ENCODE data around the gene MYH11.

Gene MYH11

DNA sequence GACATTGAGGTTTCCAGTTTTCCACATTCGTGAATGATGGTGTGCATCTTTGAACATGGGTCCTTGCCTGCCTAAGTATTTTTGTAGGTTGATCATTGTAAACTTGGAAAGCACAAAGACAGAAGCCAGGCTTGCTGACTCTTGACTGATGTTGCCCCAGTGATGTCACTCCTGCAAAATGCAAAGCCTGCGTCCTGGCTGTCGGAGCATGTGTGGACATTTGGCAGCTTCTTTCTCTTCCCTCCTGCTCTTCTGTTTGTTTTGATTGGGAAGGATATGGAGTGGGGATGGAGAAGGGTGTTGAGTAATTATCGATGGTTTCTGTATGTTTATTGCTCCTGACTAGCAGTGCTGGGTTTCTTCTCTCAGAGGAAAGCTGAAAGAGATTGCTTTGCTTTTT, 203.6 kb downstream of the MYH11 start:
- H3K4me2 ChIP-seq (ENCODE audit: low read depth, low read length, poor library complexity, severe bottlenecking): peak overlapping the region; percentile 64
- H3K4me3 ChIP-seq (ENCODE audit: low read length, poor library complexity, severe bottlenecking): peak overlapping the region; percentile 46
- H3K4me1 ChIP-seq (ENCODE audit: insufficient read depth, low read length, poor library complexity, severe bottlenecking): peaks cover 13% of the 10 kb centered on the region
- no peak overlapping the region for H3K9ac ChIP-seq (ENCODE audit: low read depth, low read length, poor library complexity, severe bottlenecking)
- H3K27me3 ChIP-seq (ENCODE audit: insufficient read depth, low read length, poor library complexity, severe bottlenecking): no peaks in the 10 kb centered on the region
- TF ChIP-seq EZH2phosphoT487 (IDR thresholded peaks at IDR 0.05; ENCODE audit: borderline replicate concordance): no peak
- TF ChIP-seq, protein P1, sequence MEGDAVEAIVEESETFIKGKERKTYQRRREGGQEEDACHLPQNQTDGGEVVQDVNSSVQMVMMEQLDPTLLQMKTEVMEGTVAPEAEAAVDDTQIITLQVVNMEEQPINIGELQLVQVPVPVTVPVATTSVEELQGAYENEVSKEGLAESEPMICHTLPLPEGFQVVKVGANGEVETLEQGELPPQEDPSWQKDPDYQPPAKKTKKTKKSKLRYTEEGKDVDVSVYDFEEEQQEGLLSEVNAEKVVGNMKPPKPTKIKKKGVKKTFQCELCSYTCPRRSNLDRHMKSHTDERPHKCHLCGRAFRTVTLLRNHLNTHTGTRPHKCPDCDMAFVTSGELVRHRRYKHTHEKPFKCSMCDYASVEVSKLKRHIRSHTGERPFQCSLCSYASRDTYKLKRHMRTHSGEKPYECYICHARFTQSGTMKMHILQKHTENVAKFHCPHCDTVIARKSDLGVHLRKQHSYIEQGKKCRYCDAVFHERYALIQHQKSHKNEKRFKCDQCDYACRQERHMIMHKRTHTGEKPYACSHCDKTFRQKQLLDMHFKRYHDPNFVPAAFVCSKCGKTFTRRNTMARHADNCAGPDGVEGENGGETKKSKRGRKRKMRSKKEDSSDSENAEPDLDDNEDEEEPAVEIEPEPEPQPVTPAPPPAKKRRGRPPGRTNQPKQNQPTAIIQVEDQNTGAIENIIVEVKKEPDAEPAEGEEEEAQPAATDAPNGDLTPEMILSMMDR (conservative IDR thresholded peaks at IDR 0.05; ENCODE audit: low read length): no peak
- H4K20me1 ChIP-seq (ENCODE audit: insufficient read depth, low read length, poor library complexity, severe bottlenecking): peaks cover 9% of the 10 kb centered on the region
- no peaks in the 10 kb centered on the region for H3K9me3 ChIP-seq (ENCODE audit: insufficient read depth, low read depth, low read length)
- no peak overlapping the region for H2AFZ ChIP-seq (ENCODE audit: low read length)
- no peaks in the 10 kb centered on the region for H3F3A ChIP-seq (ENCODE audit: low read depth)
- H3K36me3 ChIP-seq (ENCODE audit: insufficient read depth, low read length): no peaks in the 10 kb centered on the region
- no peaks in the 10 kb centered on the region for H3K9me2 ChIP-seq (replicated peaks; ENCODE audit: low read depth, low read length)
- peaks cover 75% of the 10 kb centered on the region for H3K79me2 ChIP-seq (ENCODE audit: insufficient read depth, low read length)

Data from Loucy (cell line).